Measurements from ENCODE around the gene HNRNPA1. TPM values are rescaled to one million over a fixed set of nuclear protein-coding genes. Genes with fewer than 3 reads are reported as not detected.

Gene HNRNPA1
- total RNA-seq, 4 donors from 2014 or later, result 298 to 519 (median 435) TPM

DNA sequence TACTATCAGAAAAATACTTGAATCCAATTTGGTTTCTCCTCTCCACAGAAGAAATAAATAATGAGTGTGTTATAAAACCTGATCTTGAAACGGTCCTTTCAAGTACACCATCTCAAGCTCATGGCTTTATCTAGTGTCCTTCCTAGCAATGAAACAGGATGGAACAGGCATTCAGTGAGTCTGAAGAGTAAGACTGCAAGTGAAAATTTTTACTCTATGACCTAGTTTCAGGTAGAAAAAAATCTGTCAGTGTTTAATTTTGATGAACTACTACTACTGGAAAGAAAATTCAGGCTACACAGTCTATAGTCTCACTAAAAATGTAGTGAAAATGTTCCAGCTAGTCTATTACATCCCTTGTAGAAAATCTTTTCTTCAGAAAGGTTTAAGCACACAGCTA is 8.3 kb upstream of the HNRNPA1 start:
- Histone ChIP-seq H3K36me3 (no peaks in the 10 kb centered on the region), H3K27ac (no peak overlapping the region), H3K27me3 (no peaks in the 10 kb centered on the region), H3K4me3 (replicated peaks in 1 of 3) (no peak overlapping the region), H3K9me3 (no peaks in the 10 kb centered on the region), H3K4me1 (peaks cover 0 to under 1% of the 10 kb centered on the region in 2 donors)
- no peak for TF ChIP-seq POLR2A (IDR thresholded peaks at IDR 0.05)
- TF ChIP-seq, protein P1, sequence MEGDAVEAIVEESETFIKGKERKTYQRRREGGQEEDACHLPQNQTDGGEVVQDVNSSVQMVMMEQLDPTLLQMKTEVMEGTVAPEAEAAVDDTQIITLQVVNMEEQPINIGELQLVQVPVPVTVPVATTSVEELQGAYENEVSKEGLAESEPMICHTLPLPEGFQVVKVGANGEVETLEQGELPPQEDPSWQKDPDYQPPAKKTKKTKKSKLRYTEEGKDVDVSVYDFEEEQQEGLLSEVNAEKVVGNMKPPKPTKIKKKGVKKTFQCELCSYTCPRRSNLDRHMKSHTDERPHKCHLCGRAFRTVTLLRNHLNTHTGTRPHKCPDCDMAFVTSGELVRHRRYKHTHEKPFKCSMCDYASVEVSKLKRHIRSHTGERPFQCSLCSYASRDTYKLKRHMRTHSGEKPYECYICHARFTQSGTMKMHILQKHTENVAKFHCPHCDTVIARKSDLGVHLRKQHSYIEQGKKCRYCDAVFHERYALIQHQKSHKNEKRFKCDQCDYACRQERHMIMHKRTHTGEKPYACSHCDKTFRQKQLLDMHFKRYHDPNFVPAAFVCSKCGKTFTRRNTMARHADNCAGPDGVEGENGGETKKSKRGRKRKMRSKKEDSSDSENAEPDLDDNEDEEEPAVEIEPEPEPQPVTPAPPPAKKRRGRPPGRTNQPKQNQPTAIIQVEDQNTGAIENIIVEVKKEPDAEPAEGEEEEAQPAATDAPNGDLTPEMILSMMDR (IDR thresholded peaks at IDR 0.05), result no peak
- intact Hi-C loops (cut with DNase I), result no loop called here
- WGBS, 2 donors, result 37 to 41% methylated on average over 1 of the region's 1 CpG
- no peak for DNase-seq

DNA sequence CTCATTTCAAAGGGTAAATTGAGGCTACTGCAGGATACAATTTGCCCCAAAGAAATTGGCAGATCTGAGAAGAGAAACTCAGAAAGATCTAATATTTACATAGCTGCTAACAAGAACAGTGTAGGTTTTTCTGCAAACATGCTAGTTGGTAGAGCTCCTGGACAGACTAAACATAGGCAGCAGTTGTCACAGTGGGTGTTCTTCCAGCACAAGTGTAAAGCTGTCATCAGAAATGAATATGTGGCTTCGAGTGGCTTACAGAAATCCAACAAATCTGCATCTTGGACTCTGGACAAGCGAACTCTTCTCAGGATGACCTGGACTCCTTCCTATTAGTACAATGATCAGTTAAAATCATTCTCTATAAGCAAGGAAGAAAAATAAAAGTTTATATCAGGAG is 6.5 kb upstream of the HNRNPA1 start:
- 92 to 96% methylated on average over 2 of the region's 2 CpGs for WGBS, 2 donors
- intact Hi-C loops (cut with DNase I), result no loop called here
- no peaks in the 10 kb centered on the region for H3K27me3 ChIP-seq
- TF ChIP-seq, protein P1 (IDR thresholded peaks at IDR 0.05), result no peak
- TF ChIP-seq POLR2A (IDR thresholded peaks at IDR 0.05), result no peak
- peaks cover 13 to 16% of the 10 kb centered on the region in 2 donors for H3K4me1 ChIP-seq
- DNase-seq, result no peak
- H3K4me3 ChIP-seq (replicated peaks in 1 of 3), result no peak overlapping the region
- H3K36me3 ChIP-seq, result no peaks in the 10 kb centered on the region
- no peaks in the 10 kb centered on the region for H3K9me3 ChIP-seq
- H3K27ac ChIP-seq, result no peak overlapping the region

DNA sequence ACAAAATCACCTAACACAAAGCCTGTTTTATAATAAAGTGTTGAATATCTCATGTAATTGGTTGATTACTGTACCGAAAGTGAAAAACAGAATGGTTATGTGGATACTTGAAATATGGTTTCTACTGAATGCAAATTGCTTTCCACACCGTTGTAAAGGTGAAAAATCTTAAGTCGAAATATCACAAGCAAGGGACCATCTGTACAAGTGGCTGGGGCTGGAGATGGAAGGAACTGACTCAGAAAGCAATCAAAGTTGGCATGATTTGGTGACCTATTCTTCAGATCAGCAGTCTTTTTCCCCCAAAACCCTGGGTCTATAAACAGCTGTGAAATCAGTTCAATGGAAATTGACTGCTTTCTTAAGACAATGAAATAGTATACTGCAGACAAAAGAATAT is 4.2 kb upstream of the HNRNPA1 start:
- intact Hi-C loops (cut with DNase I), result no loop called here
- no peak overlapping the region for H3K4me3 ChIP-seq (replicated peaks in 1 of 3)
- peaks cover 14 to 17% of the 10 kb centered on the region in 2 donors for H3K4me1 ChIP-seq
- no peaks in the 10 kb centered on the region for H3K9me3 ChIP-seq
- H3K36me3 ChIP-seq, result no peaks in the 10 kb centered on the region
- no peaks in the 10 kb centered on the region for H3K27me3 ChIP-seq
- no peak overlapping the region for H3K27ac ChIP-seq
- TF ChIP-seq, protein P1 (IDR thresholded peaks at IDR 0.05), result no peak
- no peak for TF ChIP-seq POLR2A (IDR thresholded peaks at IDR 0.05)
- WGBS, 2 donors, result 89 to 93% methylated on average over 3 of the region's 3 CpGs
- no peak for DNase-seq

DNA sequence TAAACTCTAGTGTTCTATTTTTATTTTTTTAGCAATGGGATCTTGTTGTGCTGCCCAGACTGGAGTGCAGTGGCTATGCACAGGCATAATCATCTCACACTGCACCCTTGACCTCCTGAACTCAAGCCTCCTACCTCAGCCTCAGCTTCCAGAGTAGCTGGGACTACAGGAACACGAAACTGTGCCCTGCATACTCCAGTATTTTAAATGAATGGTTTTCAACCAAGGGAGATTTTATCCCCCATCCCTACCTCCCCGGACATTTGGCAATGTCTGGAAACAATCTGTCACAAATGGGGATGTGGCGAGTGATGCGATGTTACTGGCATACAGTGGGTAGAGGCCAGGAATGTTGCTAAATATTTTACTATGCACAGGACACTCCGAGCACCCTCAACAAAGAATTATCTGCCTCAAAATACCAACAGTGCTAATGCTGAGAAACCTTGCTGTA is 2.7 kb upstream of the HNRNPA1 start:
- TF ChIP-seq, protein P1 (IDR thresholded peaks at IDR 0.05), result no peak
- intact Hi-C loops (cut with DNase I), result no loop called here
- DNase-seq, result no peak
- Histone ChIP-seq H3K4me3 (replicated peaks in 1 of 3) (no peak overlapping the region), H3K4me1 (peaks cover 29 to 32% of the 10 kb centered on the region in 2 donors), H3K27ac (peak overlapping the region in 2 of 3 donors; percentile 97 to 98), H3K27me3 (no peaks in the 10 kb centered on the region), H3K36me3 (peaks cover 11 to 14% of the 10 kb centered on the region in 2 donors), H3K9me3 (no peaks in the 10 kb centered on the region)
- 50 to 67% methylated on average over 5 of the region's 5 CpGs for WGBS, 2 donors

GRCh38 chr12:54279227-54279631 is 1.3 kb upstream of the HNRNPA1 start:
- Histone ChIP-seq H3K4me3 (replicated peaks in 1 of 3) (peak overlapping the region; percentile 20 to 67 (median 59)), H3K4me1 (peaks cover 43 to 46% of the 10 kb centered on the region in 2 donors), H3K27me3 (no peaks in the 10 kb centered on the region), H3K27ac (peak overlapping the region; percentile 81 to 98 (median 97)), H3K36me3 (peaks cover 25 to 28% of the 10 kb centered on the region in 2 donors), H3K9me3 (no peaks in the 10 kb centered on the region)
- 1% methylated on average over 19 of the region's 19 CpGs for WGBS, 2 donors
- TF ChIP-seq, protein P1 (IDR thresholded peaks at IDR 0.05), result no peak
- TF ChIP-seq POLR2A (IDR thresholded peaks at IDR 0.05), result no peak
- no peak for DNase-seq
- intact Hi-C loops (cut with DNase I), result no loop called here

Measured in thyroid gland (tissue), 4 donors.